CD8-positive, alpha-beta memory T cell (primary cell): Measurements from ENCODE around the gene KLF2. TPM values are rescaled to one million over a fixed set of nuclear protein-coding genes. Genes with fewer than 3 reads are reported as not detected.

ENCODE experiments used
- CTCF ChIA-PET: fragments of 350-600 bp; sonication (Branson Sonifier 250); formaldehyde crosslinking; loops from one replicate; lab custom pipeline; 2021; ENCODE audit warnings: antibody characterized with exemption; lab: Charles Lee
- POLR2A ChIA-PET: fragments of 350-600 bp; sonication (Branson Sonifier 250); formaldehyde crosslinking; loops from one replicate; lab custom pipeline; 2021; ENCODE audit warnings: antibody characterized with exemption; lab: Charles Lee
- DNase-seq, 5 donors: peaks; one replicate each; pipeline versions ENCODE4 v3.0.0 to v3.0.0-alpha.2; 2020 to 2022; ENCODE audit warnings: mixed read lengths in 1 of 5
- H3K27ac ChIP-seq: one replicate; pipeline ENCODE4 v1.7.0; 2013; ENCODE audit warnings: low read depth, mild to moderate bottlenecking, low read length, moderate library complexity
- H3K27me3 ChIP-seq: 2 replicates; pipeline ENCODE4 v1.7.0; 2013; ENCODE audit warnings: low read length, mild to moderate bottlenecking; ENCODE audit not compliant: insufficient read depth, poor library complexity, severe bottlenecking
- H3K36me3 ChIP-seq: 2 replicates; pipeline ENCODE4 v1.7.0; 2013; ENCODE audit warnings: mild to moderate bottlenecking, low read length, moderate library complexity; ENCODE audit not compliant: insufficient read depth
- H3K4me1 ChIP-seq: 2 replicates; pipeline ENCODE4 v1.7.0; 2013; ENCODE audit warnings: mild to moderate bottlenecking, low read length, moderate library complexity; ENCODE audit not compliant: insufficient read depth
- H3K4me3 ChIP-seq: 2 replicates; pipeline ENCODE4 v1.7.0; 2013; ENCODE audit warnings: mild to moderate bottlenecking, low read length
- H3K9me3 ChIP-seq: 2 replicates; pipeline ENCODE4 v1.7.0; 2013; ENCODE audit warnings: mild to moderate bottlenecking, low read length
- H3K27ac Mint-ChIP-seq, 8 donors: one replicate each; pipeline ENCODE4 v1.8.0; 2020 to 2021; ENCODE audit warnings: mixed read lengths in 8 of 8, mild to moderate bottlenecking in 6 of 8, inconsistent platforms in 3 of 8, moderate library complexity in 3 of 8
- H3K27me3 Mint-ChIP-seq, 2 donors: one replicate each; pipeline ENCODE4 v1.8.0; 2020 to 2021; ENCODE audit warnings: mixed read lengths in 2 of 2, mild to moderate bottlenecking in 1 of 2, moderate library complexity in 1 of 2
- H3K36me3 Mint-ChIP-seq, 3 donors: one replicate each; pipeline ENCODE4 v1.8.0; 2020 to 2021; ENCODE audit warnings: mixed read lengths in 3 of 3, inconsistent platforms in 1 of 3, mild to moderate bottlenecking in 1 of 3
- H3K4me1 Mint-ChIP-seq, 3 donors: one replicate each; pipeline ENCODE4 v1.8.0; 2020 to 2021; ENCODE audit warnings: mixed read lengths in 3 of 3, inconsistent platforms in 1 of 3, mild to moderate bottlenecking in 1 of 3
- H3K4me3 Mint-ChIP-seq, 7 donors: one replicate each; pipeline ENCODE4 v1.8.0; 2020 to 2021; ENCODE audit warnings: mixed read lengths in 7 of 7, mild to moderate bottlenecking in 6 of 7, moderate library complexity in 4 of 7, inconsistent platforms in 2 of 7
- H3K9me3 Mint-ChIP-seq, 5 donors: one replicate each; pipeline ENCODE4 v1.8.0; 2020 to 2022; ENCODE audit warnings: mixed read lengths in 5 of 5, mild to moderate bottlenecking in 3 of 5, moderate library complexity in 2 of 5, inconsistent platforms in 1 of 5
- polyA plus RNA-seq: library from polyadenylated mRNA; unstranded; fragments of 300-500 nt; fragmentation: Illumina TruSeq; gene quantifications from one replicate; pipeline ENCODE4 v1.2.3, GENCODE V29; 2021
- total RNA-seq, 2 experiments: library from RNA; stranded (reverse); gene quantifications; one replicate each; pipeline ENCODE4 v1.2.3, GENCODE V29; 2021

The KLF2 gene
- total and polyA plus RNA-seq, 3 experiments from 2014 or later, result 33.7 to 219 (median 37.5) TPM

GRCh38 chr19:16330806-16331690, 6.4 kb downstream of the KLF2 start:
- Mint-ChIP-seq H3K4me1 (peaks cover 49 to 61% (median 52%) of the 10 kb centered on the region in 3 donors), H3K27ac (peak overlapping the region; percentile 90 to 99 (median 98)), H3K4me3 (peak overlapping the region; percentile 24 to 100 (median 99)), H3K9me3 (peaks cover 0 to 15% (median 12%) of the 10 kb centered on the region in 5 donors), H3K27me3 (peaks cover 0 to 32% of the 10 kb centered on the region in 2 donors), H3K36me3 (peaks cover 33 to 43% (median 37%) of the 10 kb centered on the region in 3 donors)
- Histone ChIP-seq H3K9me3 (no peaks in the 10 kb centered on the region), H3K4me1 (peaks cover 43% of the 10 kb centered on the region), H3K4me3 (no peak overlapping the region), H3K27ac (peak overlapping the region; percentile 100), H3K36me3 (peaks cover 30% of the 10 kb centered on the region), H3K27me3 (no peaks in the 10 kb centered on the region)
- DNase-seq, result peak in 4 of 5 donors; percentile 31 to 63 (median 46)
- ChIA-PET POLR2A (interaction anchor here (0.6 to 13.3 kb wide), 18 partner anchors 9 to 305 kb away, joined by 3 to 1176 read pairs (median 6); partner anchors contain the start of gene AP1M1), CTCF (interaction anchor here (0.7 to 22.1 kb wide), 9 partner anchors 9 to 84 kb away, joined by 3 to 403 read pairs (median 11); no protein-coding TSS in a partner anchor)

- no peak overlapping the region for H3K4me3 ChIP-seq
- ChIA-PET POLR2A (interaction anchor here (7.5 to 13.3 kb wide), 2 partner anchors 8 to 31 kb away, joined by 137 to 1176 read pairs; no protein-coding TSS in a partner anchor), CTCF (interaction anchor here (0.8 to 22.1 kb wide), 3 partner anchors 9 to 49 kb away, joined by 3 to 403 read pairs (median 130); partner anchors contain the start of gene KLF2)
- H3K27ac ChIP-seq, result no peak overlapping the region
- peaks cover 61% of the 10 kb centered on the region for H3K4me1 ChIP-seq
- H3K36me3 ChIP-seq, result peaks cover 9% of the 10 kb centered on the region
- Mint-ChIP-seq H3K9me3 (peaks cover 0 to 5% (median 3%) of the 10 kb centered on the region in 5 donors), H3K36me3 (peaks cover 15 to 22% (median 16%) of the 10 kb centered on the region in 3 donors), H3K4me1 (peaks cover 62 to 72% (median 68%) of the 10 kb centered on the region in 3 donors), H3K4me3 (no peak overlapping the region), H3K27ac (peak overlapping the region; percentile 13 to 99 (median 29)), H3K27me3 (peaks cover 0 to 13% of the 10 kb centered on the region in 2 donors)
- no peaks in the 10 kb centered on the region for H3K27me3 ChIP-seq
- no peaks in the 10 kb centered on the region for H3K9me3 ChIP-seq
- no peak for DNase-seq
Observed at GRCh38 chr19:16333001-16333586, 8.5 kb downstream of the KLF2 start.

GRCh38 chr19:16334411-16334810, 9.8 kb downstream of the KLF2 start:
- Histone ChIP-seq H3K4me3 (no peak overlapping the region), H3K9me3 (no peaks in the 10 kb centered on the region), H3K4me1 (peaks cover 64% of the 10 kb centered on the region), H3K27ac (no peak overlapping the region), H3K27me3 (no peaks in the 10 kb centered on the region), H3K36me3 (no peaks in the 10 kb centered on the region)
- no peak for DNase-seq
- ChIA-PET POLR2A (interaction anchor here (5.4 kb wide), 1 partner anchor 37 kb away, joined by 56 read pairs; no protein-coding TSS in a partner anchor), CTCF (interaction anchor here (1.2 to 22.1 kb wide), 4 partner anchors 10 to 48 kb away, joined by 3 to 403 read pairs (median 6); no protein-coding TSS in a partner anchor)
- peak overlapping the region in 4 of 8 donors; percentile 25 to 99 (median 44) for H3K27ac Mint-ChIP-seq
- H3K27me3 Mint-ChIP-seq, result peaks cover 0 to 1% of the 10 kb centered on the region in 2 donors
- peaks cover 2 to 9% (median 3%) of the 10 kb centered on the region in 3 donors for H3K36me3 Mint-ChIP-seq
- peaks cover 61 to 72% (median 68%) of the 10 kb centered on the region in 3 donors for H3K4me1 Mint-ChIP-seq
- no peaks in the 10 kb centered on the region for H3K9me3 Mint-ChIP-seq
- H3K4me3 Mint-ChIP-seq, result peak overlapping the region in 1 of 7 donors; percentile 9

- Histone ChIP-seq H3K36me3 (no peaks in the 10 kb centered on the region), H3K9me3 (no peaks in the 10 kb centered on the region), H3K27ac (no peak overlapping the region), H3K4me3 (no peak overlapping the region), H3K27me3 (no peaks in the 10 kb centered on the region), H3K4me1 (peaks cover 61% of the 10 kb centered on the region)
- no peaks in the 10 kb centered on the region for H3K9me3 Mint-ChIP-seq
- H3K4me3 Mint-ChIP-seq, result peak overlapping the region in 1 of 7 donors; percentile 85
- peaks cover 0 to 2% (median 0%) of the 10 kb centered on the region in 3 donors for H3K36me3 Mint-ChIP-seq
- peak overlapping the region in 4 of 8 donors; percentile 55 to 99 (median 63) for H3K27ac Mint-ChIP-seq
- no peaks in the 10 kb centered on the region for H3K27me3 Mint-ChIP-seq
- POLR2A ChIA-PET, result interaction anchor here (0.6 to 5.4 kb wide), 5 partner anchors 15 to 46 kb away, joined by 3 to 56 read pairs (median 3); no protein-coding TSS in a partner anchor
- CTCF ChIA-PET, result interaction anchor here (1.9 to 22.1 kb wide), 3 partner anchors 9 to 47 kb away, joined by 5 to 403 read pairs (median 8); no protein-coding TSS in a partner anchor
- DNase-seq, result peak in 1 of 5 donors; percentile 59
- H3K4me1 Mint-ChIP-seq, result peaks cover 56 to 69% (median 62%) of the 10 kb centered on the region in 3 donors
Observed at GRCh38 chr19:16335226-16335625, 10.6 kb downstream of the KLF2 start.

- Histone ChIP-seq H3K27ac (no peak overlapping the region), H3K36me3 (no peaks in the 10 kb centered on the region), H3K4me1 (peaks cover 61% of the 10 kb centered on the region), H3K27me3 (no peaks in the 10 kb centered on the region), H3K4me3 (no peak overlapping the region), H3K9me3 (no peaks in the 10 kb centered on the region)
- CTCF ChIA-PET, result interaction anchor here (1.9 to 22.1 kb wide), 2 partner anchors 8 to 31 kb away, joined by 5 to 403 read pairs; no protein-coding TSS in a partner anchor
- Mint-ChIP-seq H3K36me3 (no peaks in the 10 kb centered on the region), H3K27me3 (no peaks in the 10 kb centered on the region), H3K27ac (peak overlapping the region in 6 of 8 donors; percentile 10 to 82 (median 54)), H3K4me1 (peaks cover 55 to 65% (median 61%) of the 10 kb centered on the region in 3 donors), H3K4me3 (peak overlapping the region in 5 of 7 donors; percentile 8 to 57 (median 29)), H3K9me3 (no peaks in the 10 kb centered on the region)
- POLR2A ChIA-PET, result interaction anchor here (0.7 to 8.7 kb wide), 4 partner anchors 6 to 34 kb away, joined by 3 to 137 read pairs (median 30); partner anchors contain the start of gene KLF2
- DNase-seq, result no peak
Observed at GRCh38 chr19:16336571-16336970, 11.9 kb downstream of the KLF2 start.

GRCh38 chr19:16337809-16338469, 13.3 kb downstream of the KLF2 start:
- peak overlapping the region; percentile 79 to 99 (median 92) for H3K27ac Mint-ChIP-seq
- H3K27me3 ChIP-seq, result no peaks in the 10 kb centered on the region
- H3K9me3 Mint-ChIP-seq, result no peaks in the 10 kb centered on the region
- peaks cover 69% of the 10 kb centered on the region for H3K4me1 ChIP-seq
- POLR2A ChIA-PET, result interaction anchor here (0.7 to 8.7 kb wide), 13 partner anchors 8 to 45 kb away, joined by 3 to 137 read pairs (median 6); partner anchors contain the start of gene KLF2
- no peaks in the 10 kb centered on the region for H3K36me3 Mint-ChIP-seq
- H3K4me1 Mint-ChIP-seq, result peaks cover 64 to 71% (median 71%) of the 10 kb centered on the region in 3 donors
- H3K4me3 Mint-ChIP-seq, result peak overlapping the region; percentile 76 to 94 (median 88)
- H3K27me3 Mint-ChIP-seq, result no peaks in the 10 kb centered on the region
- no peaks in the 10 kb centered on the region for H3K9me3 ChIP-seq
- DNase-seq, result no peak
- no peaks in the 10 kb centered on the region for H3K36me3 ChIP-seq
- CTCF ChIA-PET, result interaction anchor here (1.0 to 22.1 kb wide), 8 partner anchors 8 to 95 kb away, joined by 3 to 403 read pairs (median 6); no protein-coding TSS in a partner anchor
- peak overlapping the region; percentile 59 for H3K4me3 ChIP-seq
- H3K27ac ChIP-seq, result no peak overlapping the region
